Esophagus muscularis mucosa (tissue), 3 donors: ENCODE measurements around the gene CTCF.

ENCODE experiments used
- CTCF ChIP-seq, 3 experiments: fragments of 200-600 bp in 2 of 3; fragments of 450-650 bp in 1 of 3; sonication (generic) in 2 of 3; IDR thresholded peaks; one replicate each; pipeline ENCODE4 v1.5.1; 2017 to 2019; ENCODE audit warnings: antibody characterized with exemption in 3 of 3, mild to moderate bottlenecking in 2 of 3, moderate library complexity in 1 of 3
- POLR2A ChIP-seq: fragments of 450-650 bp; IDR thresholded peaks from one replicate; pipeline ENCODE4 v1.6.1; 2017; ENCODE audit warnings: antibody characterized with exemption, moderate library complexity, mild to moderate bottlenecking, low read depth

GRCh38 chr16:67562918-67563707 is 787 bp downstream of the CTCF start:
- TF ChIP-seq CTCF (IDR thresholded peaks at IDR 0.05) (no peak), POLR2A (no peak)
